GM12878 (cell line): ENCODE data around the gene PALD1. TPM values are rescaled to one million over a fixed set of nuclear protein-coding genes. Genes with fewer than 3 reads are reported as not detected.

Experiments used
- ATF2 ChIP-seq: IDR thresholded peaks from 2 replicates; pipeline ENCODE4 v1.6.1; 2012; ENCODE audit warnings: low read length, inconsistent platforms
- E2F4 ChIP-seq: IDR thresholded peaks from 2 replicates; pipeline ENCODE4 v1.6.1; 2012; ENCODE audit warnings: low read depth, low read length, improper control_type of control experiment
- GABPA ChIP-seq: IDR thresholded peaks from 2 replicates; pipeline ENCODE4 v1.6.1; 2014; ENCODE audit warnings: antibody characterized with exemption, low read depth, mild to moderate bottlenecking, inconsistent platforms
- MYB ChIP-seq: fragments of 150-350 bp; IDR thresholded peaks from 2 replicates; pipeline ENCODE4 v1.6.1; 2014; ENCODE audit warnings: mild to moderate bottlenecking, low read depth, low read length, borderline replicate concordance
- NR2F1 ChIP-seq: fragments of 450-650 bp; conservative IDR thresholded peaks from 2 replicates; pipeline ENCODE4 v1.6.1; 2017; ENCODE audit warnings: mild to moderate bottlenecking
- PKNOX1 ChIP-seq: fragments of 450-650 bp; IDR thresholded peaks from 2 replicates; pipeline ENCODE4 v1.6.1; 2016; ENCODE audit warnings: mild to moderate bottlenecking
- SIX5 ChIP-seq: IDR thresholded peaks from 2 replicates; pipeline ENCODE4 v1.6.1; 2011; ENCODE audit warnings: mild to moderate bottlenecking, low read depth, low read length, moderate library complexity; ENCODE audit not compliant: severe bottlenecking
- SRF ChIP-seq, 2 experiments: IDR thresholded peaks; 2 replicates each; pipeline ENCODE4 v1.6.1; 2011; ENCODE audit warnings: low read depth in 2 of 2, low read length in 2 of 2, mild to moderate bottlenecking in 1 of 2, moderate library complexity in 1 of 2
- SUZ12 ChIP-seq: fragments of 200-600 bp; sonication (generic); IDR thresholded peaks from one replicate; pipeline ENCODE4 v1.6.1; 2018; ENCODE audit warnings: antibody characterized with exemption, mild to moderate bottlenecking; ENCODE audit not compliant: unreplicated experiment
- polyA plus RNA-seq, 11 experiments: library from polyadenylated mRNA; depleted of rRNA in 4 of 11; unstranded in 6 of 11; stranded (reverse) in 5 of 11; fragments of >200 nt; fragmentation: Nextera tagmentation in 4 of 11; fragmentation: Illumina TruSeq in 1 of 11; extraction: Ambion mirVana in 4 of 11; extraction: Trizol in 1 of 11; gene quantifications; 1 replicate in 1 of 11; 2 replicates in 10 of 11; pipeline versions ENCODE4 v1.2.1 to v1.2.3, GENCODE V29; 2011 to 2016; ENCODE audit warnings: inconsistent platforms in 2 of 11, missing spikeins in 2 of 11, low read depth in 1 of 11
- total RNA-seq, 4 experiments: library from RNA; depleted of rRNA in 3 of 4; stranded (reverse); fragments of >200 nt in 3 of 4; fragmentation: Illumina TruSeq in 1 of 4; extraction: Trizol in 1 of 4; gene quantifications; 2 replicates each; pipeline versions ENCODE4 v1.2.1 to v1.2.3, GENCODE V29; 2013 to 2021
- TF ChIP-seq, protein P1 (sequence below): IDR thresholded peaks from 2 replicates; pipeline ENCODE4 v1.6.1; 2012; ENCODE audit warnings: low read depth, low read length, improper control_type of control experiment
- TF ChIP-seq, protein P2 (sequence below): IDR thresholded peaks from 2 replicates; pipeline ENCODE4 v1.6.1; 2011; ENCODE audit warnings: borderline replicate concordance, low read depth, mild to moderate bottlenecking, moderate library complexity, low read length; ENCODE audit not compliant: insufficient read depth, poor library complexity, severe bottlenecking

Gene PALD1
- total and polyA plus RNA-seq, 10 of the 15 experiments (the other 5 are each of a cell fraction or from before 2014, with no cell fraction given) = 0.43 to 20.9 (median 9.0) TPM

- TF ChIP-seq, protein P1, sequence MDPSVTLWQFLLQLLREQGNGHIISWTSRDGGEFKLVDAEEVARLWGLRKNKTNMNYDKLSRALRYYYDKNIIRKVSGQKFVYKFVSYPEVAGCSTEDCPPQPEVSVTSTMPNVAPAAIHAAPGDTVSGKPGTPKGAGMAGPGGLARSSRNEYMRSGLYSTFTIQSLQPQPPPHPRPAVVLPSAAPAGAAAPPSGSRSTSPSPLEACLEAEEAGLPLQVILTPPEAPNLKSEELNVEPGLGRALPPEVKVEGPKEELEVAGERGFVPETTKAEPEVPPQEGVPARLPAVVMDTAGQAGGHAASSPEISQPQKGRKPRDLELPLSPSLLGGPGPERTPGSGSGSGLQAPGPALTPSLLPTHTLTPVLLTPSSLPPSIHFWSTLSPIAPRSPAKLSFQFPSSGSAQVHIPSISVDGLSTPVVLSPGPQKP = no peak
- TF ChIP-seq GABPA = no peak
- TF ChIP-seq MYB = no peak
- no peak for TF ChIP-seq ATF2
- no peak for TF ChIP-seq PKNOX1
- TF ChIP-seq SRF (IDR thresholded peaks at IDR 0.05; ENCODE audit: low read depth in 2 of 2, low read length in 2 of 2) = no peak
- no peak for TF ChIP-seq E2F4
- no peak for TF ChIP-seq SUZ12
- no peak for TF ChIP-seq SIX5
- TF ChIP-seq NR2F1 = no peak
- TF ChIP-seq, protein P2, sequence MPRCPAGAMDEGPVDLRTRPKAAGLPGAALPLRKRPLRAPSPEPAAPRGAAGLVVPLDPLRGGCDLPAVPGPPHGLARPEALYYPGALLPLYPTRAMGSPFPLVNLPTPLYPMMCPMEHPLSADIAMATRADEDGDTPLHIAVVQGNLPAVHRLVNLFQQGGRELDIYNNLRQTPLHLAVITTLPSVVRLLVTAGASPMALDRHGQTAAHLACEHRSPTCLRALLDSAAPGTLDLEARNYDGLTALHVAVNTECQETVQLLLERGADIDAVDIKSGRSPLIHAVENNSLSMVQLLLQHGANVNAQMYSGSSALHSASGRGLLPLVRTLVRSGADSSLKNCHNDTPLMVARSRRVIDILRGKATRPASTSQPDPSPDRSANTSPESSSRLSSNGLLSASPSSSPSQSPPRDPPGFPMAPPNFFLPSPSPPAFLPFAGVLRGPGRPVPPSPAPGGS = no peak
Observed at GRCh38 chr10:70583669-70584037, 105.1 kb downstream of the PALD1 start (continued).
